ENCODE data around the gene CHID1.

- TF ChIP-seq CTCF (conservative IDR thresholded peaks at IDR 0.05 in 1 of 2, IDR thresholded peaks at IDR 0.05 in 1 of 2; ENCODE audit: low read depth in 1 of 2, low read length in 2 of 2) (no peak), EZH2 (IDR thresholded peaks at IDR 0.05; ENCODE audit: low read length, missing control alignments) (no peak)
These were observed 6.8 kb upstream of the CHID1 start for GRCh38 chr11:917426-917825.
